ENCODE data around the gene MTARC2. TPM values are rescaled to one million over a fixed set of nuclear protein-coding genes. Genes with fewer than 3 reads are reported as not detected.

Gene MTARC2
- total RNA-seq, 4 donors from 2014 or later = 24.3 to 40.5 (median 31.9) TPM

DNA sequence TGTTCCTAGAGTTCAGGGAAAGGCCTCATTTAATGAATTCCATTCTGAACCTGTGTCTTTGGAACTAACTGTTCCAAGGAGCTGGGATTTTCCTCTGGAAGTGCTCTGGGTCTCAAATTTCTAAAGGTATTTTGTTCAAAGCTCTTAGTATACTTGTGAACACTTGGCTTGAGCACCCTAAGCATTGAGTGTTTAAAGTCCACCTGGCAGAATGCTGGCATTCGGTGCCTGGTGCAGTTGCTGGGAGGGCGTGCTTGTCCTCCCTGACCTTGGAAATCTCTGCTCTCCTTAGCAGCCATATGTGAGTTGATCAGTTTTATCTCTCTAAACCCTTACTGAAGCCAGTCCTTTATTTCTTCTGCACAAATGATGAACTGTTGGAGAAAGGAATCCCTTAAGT, 3.0 kb downstream of the MTARC2 start:
- Histone ChIP-seq H3K36me3 (peaks cover 0 to 18% (median 0%) of the 10 kb centered on the region in 3 donors), H3K4me3 (no peak overlapping the region), H3K9me3 (no peaks in the 10 kb centered on the region), H3K4me1 (peaks cover 0 to 42% (median 12%) of the 10 kb centered on the region in 4 donors), H3K27me3 (no peaks in the 10 kb centered on the region), H3K27ac (no peak overlapping the region)
- 74 to 82% methylated on average over 2 of the region's 2 CpGs for WGBS, 2 donors
- TF ChIP-seq, protein P1, sequence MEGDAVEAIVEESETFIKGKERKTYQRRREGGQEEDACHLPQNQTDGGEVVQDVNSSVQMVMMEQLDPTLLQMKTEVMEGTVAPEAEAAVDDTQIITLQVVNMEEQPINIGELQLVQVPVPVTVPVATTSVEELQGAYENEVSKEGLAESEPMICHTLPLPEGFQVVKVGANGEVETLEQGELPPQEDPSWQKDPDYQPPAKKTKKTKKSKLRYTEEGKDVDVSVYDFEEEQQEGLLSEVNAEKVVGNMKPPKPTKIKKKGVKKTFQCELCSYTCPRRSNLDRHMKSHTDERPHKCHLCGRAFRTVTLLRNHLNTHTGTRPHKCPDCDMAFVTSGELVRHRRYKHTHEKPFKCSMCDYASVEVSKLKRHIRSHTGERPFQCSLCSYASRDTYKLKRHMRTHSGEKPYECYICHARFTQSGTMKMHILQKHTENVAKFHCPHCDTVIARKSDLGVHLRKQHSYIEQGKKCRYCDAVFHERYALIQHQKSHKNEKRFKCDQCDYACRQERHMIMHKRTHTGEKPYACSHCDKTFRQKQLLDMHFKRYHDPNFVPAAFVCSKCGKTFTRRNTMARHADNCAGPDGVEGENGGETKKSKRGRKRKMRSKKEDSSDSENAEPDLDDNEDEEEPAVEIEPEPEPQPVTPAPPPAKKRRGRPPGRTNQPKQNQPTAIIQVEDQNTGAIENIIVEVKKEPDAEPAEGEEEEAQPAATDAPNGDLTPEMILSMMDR (IDR thresholded peaks at IDR 0.05) = no peak
- TF ChIP-seq POLR2A (IDR thresholded peaks at IDR 0.05) (no peak), EP300 (IDR thresholded peaks at IDR 0.05) (no peak)
- no peak for DNase-seq (ENCODE audit: low spot score in 2 of 2)

- H3K27ac ChIP-seq = no peak overlapping the region
- no peaks in the 10 kb centered on the region for H3K9me3 ChIP-seq
- TF ChIP-seq EP300 (IDR thresholded peaks at IDR 0.05) = no peak
- TF ChIP-seq, protein P1 (IDR thresholded peaks at IDR 0.05) = no peak
- no peak for TF ChIP-seq POLR2A (IDR thresholded peaks at IDR 0.05)
- WGBS, 2 donors = 86% methylated on average over 6 of the region's 6 CpGs
- DNase-seq (ENCODE audit: low spot score in 2 of 2) = no peak
- no peak overlapping the region for H3K4me3 ChIP-seq
- no peaks in the 10 kb centered on the region for H3K27me3 ChIP-seq
- H3K4me1 ChIP-seq = peaks cover 0 to 23% (median 11%) of the 10 kb centered on the region in 4 donors
- H3K36me3 ChIP-seq = peaks cover 0 to 40% (median 0%) of the 10 kb centered on the region in 3 donors
These were observed 6.2 kb downstream of the MTARC2 start for GRCh38 chr1:220754212-220754917.

DNA sequence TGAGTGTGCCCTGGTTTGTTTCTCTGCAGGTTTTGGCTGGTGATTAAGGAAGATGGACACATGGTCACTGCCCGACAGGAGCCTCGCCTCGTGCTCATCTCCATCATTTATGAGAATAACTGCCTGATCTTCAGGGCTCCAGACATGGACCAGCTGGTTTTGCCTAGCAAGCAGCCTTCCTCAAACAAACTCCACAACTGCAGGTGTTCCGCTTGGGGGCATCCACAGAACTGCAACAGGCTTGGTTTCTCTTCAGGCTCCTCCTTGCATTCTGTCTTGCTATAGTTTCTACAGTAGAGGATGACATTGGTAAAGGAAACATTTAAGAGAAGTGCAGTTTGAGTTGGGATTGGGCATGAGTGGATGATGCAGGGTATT, 6.8 kb downstream of the MTARC2 start:
- H3K4me1 ChIP-seq = peaks cover 0 to 18% (median 9%) of the 10 kb centered on the region in 4 donors
- H3K4me3 ChIP-seq = no peak overlapping the region
- H3K27ac ChIP-seq = no peak overlapping the region
- DNase-seq (ENCODE audit: low spot score in 2 of 2) = no peak
- WGBS, 2 donors = 91 to 99% methylated on average over 4 of the region's 4 CpGs
- TF ChIP-seq, protein P1 (IDR thresholded peaks at IDR 0.05) = no peak
- TF ChIP-seq POLR2A (IDR thresholded peaks at IDR 0.05) = no peak
- no peak for TF ChIP-seq EP300 (IDR thresholded peaks at IDR 0.05)
- peaks cover 0 to 40% (median 0%) of the 10 kb centered on the region in 3 donors for H3K36me3 ChIP-seq
- H3K9me3 ChIP-seq = no peaks in the 10 kb centered on the region
- H3K27me3 ChIP-seq = no peaks in the 10 kb centered on the region

DNA sequence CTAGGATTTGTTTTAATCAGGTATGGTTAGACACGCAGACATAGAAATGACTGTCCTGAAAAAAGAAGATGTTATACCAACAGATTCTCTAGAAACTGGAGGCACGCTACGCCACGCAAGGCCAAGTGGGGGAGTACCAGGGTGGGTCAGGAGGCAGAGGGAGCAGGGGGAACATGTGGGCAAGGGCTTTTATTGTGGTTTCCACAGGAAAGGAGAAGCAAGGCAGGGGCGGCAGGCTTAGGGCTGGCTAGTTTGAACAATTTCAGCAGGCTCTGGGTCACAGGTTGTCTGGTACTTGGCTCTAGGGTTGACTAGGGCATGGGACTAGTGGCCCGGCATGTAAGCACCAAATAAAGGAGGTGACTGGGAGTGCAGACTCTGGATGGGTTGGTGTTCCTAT, 7.2 kb downstream of the MTARC2 start:
- no peak overlapping the region for H3K4me3 ChIP-seq
- WGBS, 2 donors = 88 to 93% methylated on average over 6 of the region's 6 CpGs
- peaks cover 0 to 40% (median 0%) of the 10 kb centered on the region in 3 donors for H3K36me3 ChIP-seq
- no peaks in the 10 kb centered on the region for H3K27me3 ChIP-seq
- peaks cover 0 to 14% (median 9%) of the 10 kb centered on the region in 4 donors for H3K4me1 ChIP-seq
- no peak for DNase-seq (ENCODE audit: low spot score in 2 of 2)
- TF ChIP-seq, protein P1 (IDR thresholded peaks at IDR 0.05) = no peak
- TF ChIP-seq EP300 (IDR thresholded peaks at IDR 0.05) (no peak), POLR2A (IDR thresholded peaks at IDR 0.05) (no peak)
- no peak overlapping the region for H3K27ac ChIP-seq
- no peaks in the 10 kb centered on the region for H3K9me3 ChIP-seq

- DNase-seq (ENCODE audit: low spot score in 2 of 2) = no peak
- no peak overlapping the region for H3K27ac ChIP-seq
- 80 to 96% methylated on average over 3 of the region's 3 CpGs for WGBS, 2 donors
- H3K9me3 ChIP-seq = no peaks in the 10 kb centered on the region
- no peaks in the 10 kb centered on the region for H3K4me1 ChIP-seq
- H3K36me3 ChIP-seq = peaks cover 0 to 54% (median 0%) of the 10 kb centered on the region in 3 donors
- no peaks in the 10 kb centered on the region for H3K27me3 ChIP-seq
- H3K4me3 ChIP-seq = no peak overlapping the region
- TF ChIP-seq EP300 (IDR thresholded peaks at IDR 0.05) = no peak
- TF ChIP-seq, protein P1 (IDR thresholded peaks at IDR 0.05) = no peak
- TF ChIP-seq POLR2A (IDR thresholded peaks at IDR 0.05) = no peak
These were observed 9.3 kb downstream of the MTARC2 start for GRCh38 chr1:220757441-220757840.
